Osteocyte (in vitro differentiated cells): ENCODE data around the gene C19orf12. TPM values are rescaled to one million over a fixed set of nuclear protein-coding genes. Genes with fewer than 3 reads are reported as not detected.

ENCODE experiments used
- DNase-seq: peaks from one replicate; pipeline ENCODE4 v3.0.0; 2021; ENCODE audit warnings: mixed read lengths; ENCODE audit not compliant: unreplicated experiment; ENCODE audit errors: extremely low spot score
- H3K27ac Mint-ChIP-seq: one replicate; pipeline ENCODE4 v1.8.0; 2021; ENCODE audit warnings: mild to moderate bottlenecking, mixed read lengths; ENCODE audit not compliant: unreplicated experiment
- H3K27me3 Mint-ChIP-seq: one replicate; pipeline ENCODE4 v1.8.0; 2021; ENCODE audit warnings: mixed read lengths; ENCODE audit not compliant: unreplicated experiment
- H3K36me3 Mint-ChIP-seq: one replicate; pipeline ENCODE4 v1.8.0; 2021; ENCODE audit warnings: mixed read lengths; ENCODE audit not compliant: unreplicated experiment
- H3K4me1 Mint-ChIP-seq: one replicate; pipeline ENCODE4 v1.8.0; 2021; ENCODE audit warnings: mixed read lengths; ENCODE audit not compliant: unreplicated experiment
- H3K4me3 Mint-ChIP-seq: one replicate; pipeline ENCODE4 v1.8.0; 2021; ENCODE audit warnings: mild to moderate bottlenecking, moderate library complexity, mixed read lengths; ENCODE audit not compliant: unreplicated experiment
- H3K9me3 Mint-ChIP-seq: one replicate; pipeline ENCODE4 v1.8.0; 2021; ENCODE audit warnings: mixed read lengths; ENCODE audit not compliant: unreplicated experiment
- total RNA-seq: library from RNA; stranded (reverse); gene quantifications from 2 replicates; pipeline ENCODE4 v1.2.1, GENCODE V29; 2021
- TF ChIP-seq, protein P1 (sequence below): fragments of 200-600 bp; sonication (generic); IDR thresholded peaks from 2 replicates; pipeline ENCODE4 v1.5.0; 2021; ENCODE audit warnings: antibody characterized with exemption, mild to moderate bottlenecking, moderate library complexity

Gene C19orf12
- total RNA-seq, 1 donor from 2014 or later, result 42.7 TPM

DNA sequence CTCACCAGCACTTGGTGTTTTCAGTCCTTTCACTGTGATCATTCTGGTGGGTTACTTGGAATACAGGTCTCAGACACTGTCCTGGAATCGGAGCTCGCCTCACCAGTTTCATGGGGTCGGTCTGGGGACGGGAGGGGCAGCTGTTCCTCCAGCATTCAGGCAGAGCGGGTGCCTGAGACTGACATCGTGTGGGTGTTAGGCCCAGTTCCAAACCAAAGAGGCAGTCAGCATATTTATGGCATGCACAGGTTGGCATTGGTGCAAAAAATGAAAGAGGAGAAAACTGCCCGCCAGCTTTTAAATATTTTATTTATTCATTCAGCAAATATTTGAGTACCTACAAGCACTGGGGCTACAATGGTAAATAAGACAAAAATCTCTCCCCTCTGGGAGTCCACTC lies 29.7 kb downstream of the C19orf12 start:
- Mint-ChIP-seq H3K9me3 (peaks cover 4% of the 10 kb centered on the region), H3K4me1 (peaks cover 64% of the 10 kb centered on the region), H3K27ac (peak overlapping the region; percentile 99), H3K36me3 (peaks cover 4% of the 10 kb centered on the region), H3K4me3 (no peak overlapping the region), H3K27me3 (no peaks in the 10 kb centered on the region)
- DNase-seq, result no peak
- TF ChIP-seq, protein P1, sequence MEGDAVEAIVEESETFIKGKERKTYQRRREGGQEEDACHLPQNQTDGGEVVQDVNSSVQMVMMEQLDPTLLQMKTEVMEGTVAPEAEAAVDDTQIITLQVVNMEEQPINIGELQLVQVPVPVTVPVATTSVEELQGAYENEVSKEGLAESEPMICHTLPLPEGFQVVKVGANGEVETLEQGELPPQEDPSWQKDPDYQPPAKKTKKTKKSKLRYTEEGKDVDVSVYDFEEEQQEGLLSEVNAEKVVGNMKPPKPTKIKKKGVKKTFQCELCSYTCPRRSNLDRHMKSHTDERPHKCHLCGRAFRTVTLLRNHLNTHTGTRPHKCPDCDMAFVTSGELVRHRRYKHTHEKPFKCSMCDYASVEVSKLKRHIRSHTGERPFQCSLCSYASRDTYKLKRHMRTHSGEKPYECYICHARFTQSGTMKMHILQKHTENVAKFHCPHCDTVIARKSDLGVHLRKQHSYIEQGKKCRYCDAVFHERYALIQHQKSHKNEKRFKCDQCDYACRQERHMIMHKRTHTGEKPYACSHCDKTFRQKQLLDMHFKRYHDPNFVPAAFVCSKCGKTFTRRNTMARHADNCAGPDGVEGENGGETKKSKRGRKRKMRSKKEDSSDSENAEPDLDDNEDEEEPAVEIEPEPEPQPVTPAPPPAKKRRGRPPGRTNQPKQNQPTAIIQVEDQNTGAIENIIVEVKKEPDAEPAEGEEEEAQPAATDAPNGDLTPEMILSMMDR, result no peak

- DNase-seq, result no peak
- Mint-ChIP-seq H3K27ac (no peak overlapping the region), H3K9me3 (no peaks in the 10 kb centered on the region)
Measured at GRCh38 chr19:29683009-29683408, 32.1 kb downstream of the C19orf12 start.

DNA sequence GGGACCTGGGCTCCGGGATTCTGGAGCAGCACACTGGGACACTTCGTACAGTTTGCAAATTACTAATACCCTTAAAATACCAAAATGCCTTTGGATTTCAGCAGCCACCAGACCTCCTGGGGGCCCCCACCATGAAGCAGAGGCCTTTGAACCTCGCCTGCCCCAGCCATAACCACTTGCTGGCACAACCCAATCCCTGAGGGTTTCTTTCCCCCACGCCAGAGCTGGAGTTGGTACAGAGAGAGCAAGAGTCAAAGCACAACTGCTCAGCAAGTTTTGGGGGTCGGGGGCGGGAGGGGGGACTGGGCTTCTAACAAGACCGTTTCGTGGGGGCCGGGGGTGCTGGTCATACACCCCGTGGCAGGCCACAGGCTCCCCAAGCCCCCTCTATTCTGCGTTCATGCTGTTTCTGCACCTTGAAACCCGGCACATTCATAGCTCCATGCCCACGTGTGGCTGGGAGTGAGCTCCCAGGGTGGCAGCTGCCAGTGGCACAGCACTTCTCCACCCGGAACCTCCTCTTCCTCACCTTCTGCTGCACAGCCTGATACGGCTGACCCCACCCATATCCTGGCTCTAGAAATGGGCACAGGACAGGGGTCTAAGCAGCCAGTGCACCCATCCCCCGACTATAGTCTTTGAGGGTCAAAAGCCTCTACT lies 32.7 kb downstream of the C19orf12 start:
- H3K9me3 Mint-ChIP-seq, result no peaks in the 10 kb centered on the region
- H3K27me3 Mint-ChIP-seq, result no peaks in the 10 kb centered on the region
- H3K4me3 Mint-ChIP-seq, result no peak overlapping the region
- no peak for DNase-seq
- TF ChIP-seq, protein P1, result no peak
- H3K36me3 Mint-ChIP-seq, result peaks cover 6% of the 10 kb centered on the region
- H3K27ac Mint-ChIP-seq, result peak overlapping the region; percentile 64
- H3K4me1 Mint-ChIP-seq, result peaks cover 48% of the 10 kb centered on the region

More at GRCh38 chr19:29683009-29683408, 32.1 kb downstream of the C19orf12 start:
- TF ChIP-seq, protein P1, result no peak
- Mint-ChIP-seq H3K4me1 (peaks cover 54% of the 10 kb centered on the region), H3K4me3 (no peak overlapping the region), H3K36me3 (peaks cover 5% of the 10 kb centered on the region), H3K27me3 (no peaks in the 10 kb centered on the region)

DNA sequence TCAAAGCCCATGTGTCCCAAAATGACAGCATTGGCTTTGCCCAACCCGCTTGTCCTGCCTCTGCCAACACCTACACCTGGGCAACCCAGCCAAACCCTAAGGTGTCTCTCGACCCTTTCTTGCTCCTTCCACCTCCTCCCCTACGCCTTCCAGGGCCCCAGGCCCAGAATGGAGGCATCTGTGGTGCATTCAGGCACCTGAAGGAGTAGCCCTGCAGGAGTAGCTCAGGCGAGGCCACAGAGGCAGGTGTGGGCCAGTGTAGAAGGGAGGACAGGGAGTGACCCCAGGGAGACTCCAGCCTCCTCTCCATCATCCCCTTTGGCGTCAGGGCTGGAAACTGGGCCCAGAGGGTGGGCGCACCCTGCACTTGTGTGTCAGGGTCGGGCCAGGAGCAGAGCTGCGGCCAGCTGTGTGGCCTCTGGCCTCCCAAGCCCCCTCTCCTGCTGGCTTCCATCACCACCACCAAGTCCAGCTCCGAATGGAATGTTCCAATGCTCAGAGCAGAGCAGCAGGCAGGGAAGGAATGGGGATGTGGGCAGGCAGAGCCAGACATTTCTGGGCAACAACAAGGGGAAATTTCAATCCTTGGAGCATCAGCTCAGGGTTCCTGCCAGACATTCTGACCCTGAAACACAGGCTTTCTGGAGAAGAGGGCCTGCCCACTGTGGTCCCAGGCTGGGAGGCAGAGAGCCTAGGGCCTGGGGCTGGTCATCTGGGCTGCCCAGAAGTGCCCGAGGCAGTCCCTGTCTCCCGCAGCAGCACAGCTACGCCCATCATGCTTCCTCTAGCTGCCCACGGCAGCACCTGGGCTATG lies 33.4 kb downstream of the C19orf12 start:
- Mint-ChIP-seq H3K9me3 (no peaks in the 10 kb centered on the region), H3K4me1 (peaks cover 41% of the 10 kb centered on the region), H3K27ac (peak overlapping the region; percentile 64), H3K4me3 (no peak overlapping the region), H3K36me3 (peaks cover 8% of the 10 kb centered on the region), H3K27me3 (no peaks in the 10 kb centered on the region)
- TF ChIP-seq, protein P1, result no peak
- DNase-seq, result no peak

- Mint-ChIP-seq H3K36me3 (peaks cover 11% of the 10 kb centered on the region), H3K4me1 (peaks cover 37% of the 10 kb centered on the region), H3K9me3 (no peaks in the 10 kb centered on the region), H3K27me3 (no peaks in the 10 kb centered on the region), H3K4me3 (no peak overlapping the region), H3K27ac (peak overlapping the region; percentile 64)
- TF ChIP-seq, protein P1, result no peak
- no peak for DNase-seq
Measured at GRCh38 chr19:29680937-29681336, 34.1 kb downstream of the C19orf12 start.
